Gastrocnemius medialis (tissue), 4 donors: Measurements from ENCODE around the gene EPO. TPM values are rescaled to one million over a fixed set of nuclear protein-coding genes. Genes with fewer than 3 reads are reported as not detected.

ENCODE experiments used
- ATAC-seq, 2 donors: fragments of 150-250 bp; one replicate each; pipeline ENCODE4 v1.9.1; 2016
- DNase-seq, 2 donors: peaks; one replicate each; pipeline ENCODE4 v3.0.0-alpha.2; 2019
- H3K27ac ChIP-seq, 4 donors: fragments of 200-600 bp; sonication (generic); 1 replicate in 1 of 4; 2 replicates in 3 of 4; pipeline ENCODE4 v1.5.1; 2016 to 2018; ENCODE audit warnings: mild to moderate bottlenecking in 2 of 4, moderate library complexity in 1 of 4
- H3K27me3 ChIP-seq, 3 donors: fragments of 200-600 bp; sonication (generic) in 2 of 3; 1 replicate in 1 of 3; 2 replicates in 2 of 3; pipeline versions ENCODE4 v1.5.1 to v1.6.0; 2016 to 2019; ENCODE audit warnings: mild to moderate bottlenecking in 1 of 3, moderate library complexity in 1 of 3
- H3K36me3 ChIP-seq, 2 donors: fragments of 200-600 bp; sonication (generic) in 1 of 2; one replicate each; pipeline ENCODE4 v1.5.1; 2017 to 2018
- H3K4me1 ChIP-seq, 2 donors: fragments of 200-600 bp; sonication (generic) in 1 of 2; one replicate each; pipeline ENCODE4 v1.5.1; 2016 to 2017; ENCODE audit warnings: mild to moderate bottlenecking in 2 of 2
- H3K4me3 ChIP-seq, 4 donors: fragments of 200-600 bp; sonication (generic) in 3 of 4; 1 replicate in 1 of 4; 2 replicates in 3 of 4; pipeline ENCODE4 v1.5.1; 2016 to 2019; ENCODE audit warnings: mild to moderate bottlenecking in 2 of 4
- H3K9me3 ChIP-seq, 3 donors: fragments of 200-600 bp; sonication (generic) in 2 of 3; 1 replicate in 1 of 3; 2 replicates in 2 of 3; pipeline ENCODE4 v1.5.1; 2016 to 2019
- POLR2A ChIP-seq, 2 donors: fragments of 450-650 bp; IDR thresholded peaks; one replicate each; pipeline ENCODE4 v1.6.1; 2017; ENCODE audit warnings: antibody characterized with exemption in 2 of 2, mild to moderate bottlenecking in 2 of 2, moderate library complexity in 2 of 2
- in situ Hi-C, 4 donors: fragments of 200-750 bp; cut with MboI; loops; one replicate each; pipeline versions ENCODE4 v1.15.0 to v1.8.0; 2017; ENCODE audit warnings: low sequenced_read_pairs in 4 of 4
- intact Hi-C: fragments of 100-400 bp; cut with DNase I; formaldehyde crosslinking; loops from one replicate; pipeline ENCODE4 v1.15.1; 2023; ENCODE audit warnings: low total_unique reads
- total RNA-seq, 4 donors: library from RNA; depleted of rRNA; stranded (reverse); fragments of >200 nt; gene quantifications; one replicate each; pipeline versions ENCODE4 v1.1.0 to v1.2.3, GENCODE V29; 2016
- TF ChIP-seq, protein P1 (sequence below), 5 experiments: fragments of 450-650 bp in 3 of 5; fragments of 200-600 bp in 2 of 5; sonication (generic) in 2 of 5; IDR thresholded peaks in 4 of 5; conservative IDR thresholded peaks in 1 of 5; 1 replicate in 4 of 5; 2 replicates in 1 of 5; pipeline ENCODE4 v1.5.1; 2016 to 2019; ENCODE audit warnings: antibody characterized with exemption in 5 of 5, mild to moderate bottlenecking in 3 of 5, moderate library complexity in 3 of 5

EPO gene
- total RNA-seq, 4 donors from 2014 or later = not detected

DNA sequence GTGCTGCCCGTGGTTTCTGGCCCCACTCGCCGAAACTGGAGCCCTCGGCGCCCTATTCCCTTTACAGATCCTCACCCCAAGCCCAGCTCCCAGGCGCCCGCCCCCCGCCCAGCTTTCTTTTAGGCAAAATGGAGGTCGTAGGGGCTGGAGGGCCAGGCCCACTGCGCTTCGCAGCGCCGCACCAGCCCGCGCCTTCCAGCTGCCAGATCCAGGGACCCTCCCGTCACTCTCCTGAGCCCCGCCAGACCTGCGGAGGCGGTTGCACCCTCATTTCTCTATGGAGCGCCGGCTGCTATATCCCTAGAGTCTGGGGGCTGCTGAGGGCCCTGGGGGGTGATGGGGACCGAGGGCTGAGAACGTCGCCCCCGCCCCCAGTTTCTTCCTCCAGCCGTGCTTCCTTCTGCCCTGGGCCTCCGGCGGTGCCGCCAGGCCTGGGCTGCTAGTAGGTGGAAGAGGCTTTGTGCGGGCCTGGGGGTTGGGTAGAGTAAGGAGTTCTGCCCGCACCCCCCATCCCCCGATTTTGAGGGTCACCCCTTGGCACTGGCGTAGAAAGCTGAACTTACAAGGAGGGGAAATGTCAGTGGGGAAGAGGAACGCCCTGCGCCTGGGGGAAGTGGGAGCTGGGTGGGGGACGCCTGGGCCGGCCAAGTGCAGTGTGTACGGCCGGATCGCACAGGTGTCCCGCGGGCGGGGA lies 45.7 kb upstream of the EPO start:
- ATAC-seq = peak; percentile 4 to 11

DNA sequence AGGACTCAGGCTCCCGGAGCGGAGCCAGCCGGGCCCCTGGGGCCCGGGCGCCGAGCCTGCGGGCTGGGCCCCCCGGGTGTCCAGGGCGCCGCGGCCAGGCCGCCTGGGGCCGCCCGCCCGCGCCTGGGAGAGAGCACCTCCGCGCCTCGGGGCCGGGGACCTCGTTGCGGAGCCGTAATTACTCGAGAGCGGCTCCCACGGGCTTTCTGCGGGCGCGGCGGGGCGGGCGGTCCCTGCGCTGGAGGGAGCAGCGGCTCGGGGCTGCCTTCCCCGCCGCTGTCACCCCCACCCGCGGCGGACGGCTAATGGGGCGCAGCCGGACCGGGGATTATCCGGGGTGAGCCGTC lies 45.2 kb upstream of the EPO start:
- in situ Hi-C loops = no loop called here
- H3K9me3 ChIP-seq = no peaks in the 10 kb centered on the region
- ATAC-seq (peak in 1 of 2 donors; percentile 3), DNase-seq (no peak)
- peak overlapping the region; percentile 96 to 100 (median 99) for H3K27ac ChIP-seq
- peaks cover 0 to 8% of the 10 kb centered on the region in 2 donors for H3K4me1 ChIP-seq
- intact Hi-C loops = loop anchor here (2.0 to 10.0 kb wide), 3 partner anchors 18 to 580 kb away; partner anchors contain the start of gene TSC22D4
- peak overlapping the region; percentile 95 to 100 (median 97) for H3K4me3 ChIP-seq
- H3K36me3 ChIP-seq = peaks cover 0 to 29% of the 10 kb centered on the region in 2 donors
- TF ChIP-seq POLR2A (IDR thresholded peaks at IDR 0.05) = no peak
- TF ChIP-seq, protein P1, sequence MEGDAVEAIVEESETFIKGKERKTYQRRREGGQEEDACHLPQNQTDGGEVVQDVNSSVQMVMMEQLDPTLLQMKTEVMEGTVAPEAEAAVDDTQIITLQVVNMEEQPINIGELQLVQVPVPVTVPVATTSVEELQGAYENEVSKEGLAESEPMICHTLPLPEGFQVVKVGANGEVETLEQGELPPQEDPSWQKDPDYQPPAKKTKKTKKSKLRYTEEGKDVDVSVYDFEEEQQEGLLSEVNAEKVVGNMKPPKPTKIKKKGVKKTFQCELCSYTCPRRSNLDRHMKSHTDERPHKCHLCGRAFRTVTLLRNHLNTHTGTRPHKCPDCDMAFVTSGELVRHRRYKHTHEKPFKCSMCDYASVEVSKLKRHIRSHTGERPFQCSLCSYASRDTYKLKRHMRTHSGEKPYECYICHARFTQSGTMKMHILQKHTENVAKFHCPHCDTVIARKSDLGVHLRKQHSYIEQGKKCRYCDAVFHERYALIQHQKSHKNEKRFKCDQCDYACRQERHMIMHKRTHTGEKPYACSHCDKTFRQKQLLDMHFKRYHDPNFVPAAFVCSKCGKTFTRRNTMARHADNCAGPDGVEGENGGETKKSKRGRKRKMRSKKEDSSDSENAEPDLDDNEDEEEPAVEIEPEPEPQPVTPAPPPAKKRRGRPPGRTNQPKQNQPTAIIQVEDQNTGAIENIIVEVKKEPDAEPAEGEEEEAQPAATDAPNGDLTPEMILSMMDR (IDR thresholded peaks at IDR 0.05 in 4 of 5, conservative IDR thresholded peaks at IDR 0.05 in 1 of 5) = no peak
- no peaks in the 10 kb centered on the region for H3K27me3 ChIP-seq

More for the DNA sequence above, 45.7 kb upstream of the EPO start:
- Histone ChIP-seq H3K4me1 (peaks cover 0 to 8% of the 10 kb centered on the region in 2 donors), H3K4me3 (peak overlapping the region; percentile 95 to 100 (median 97)), H3K36me3 (peaks cover 0 to 29% of the 10 kb centered on the region in 2 donors), H3K27me3 (no peaks in the 10 kb centered on the region), H3K9me3 (no peaks in the 10 kb centered on the region), H3K27ac (peak overlapping the region; percentile 96 to 100 (median 99))
- in situ Hi-C loops = no loop called here
- intact Hi-C loops = loop anchor here (2.0 to 10.0 kb wide), 3 partner anchors 18 to 580 kb away; partner anchors contain the start of gene TSC22D4
- DNase-seq = no peak
- TF ChIP-seq, protein P1 (IDR thresholded peaks at IDR 0.05 in 4 of 5, conservative IDR thresholded peaks at IDR 0.05 in 1 of 5) = no peak
- TF ChIP-seq POLR2A (IDR thresholded peaks at IDR 0.05) = no peak

DNA sequence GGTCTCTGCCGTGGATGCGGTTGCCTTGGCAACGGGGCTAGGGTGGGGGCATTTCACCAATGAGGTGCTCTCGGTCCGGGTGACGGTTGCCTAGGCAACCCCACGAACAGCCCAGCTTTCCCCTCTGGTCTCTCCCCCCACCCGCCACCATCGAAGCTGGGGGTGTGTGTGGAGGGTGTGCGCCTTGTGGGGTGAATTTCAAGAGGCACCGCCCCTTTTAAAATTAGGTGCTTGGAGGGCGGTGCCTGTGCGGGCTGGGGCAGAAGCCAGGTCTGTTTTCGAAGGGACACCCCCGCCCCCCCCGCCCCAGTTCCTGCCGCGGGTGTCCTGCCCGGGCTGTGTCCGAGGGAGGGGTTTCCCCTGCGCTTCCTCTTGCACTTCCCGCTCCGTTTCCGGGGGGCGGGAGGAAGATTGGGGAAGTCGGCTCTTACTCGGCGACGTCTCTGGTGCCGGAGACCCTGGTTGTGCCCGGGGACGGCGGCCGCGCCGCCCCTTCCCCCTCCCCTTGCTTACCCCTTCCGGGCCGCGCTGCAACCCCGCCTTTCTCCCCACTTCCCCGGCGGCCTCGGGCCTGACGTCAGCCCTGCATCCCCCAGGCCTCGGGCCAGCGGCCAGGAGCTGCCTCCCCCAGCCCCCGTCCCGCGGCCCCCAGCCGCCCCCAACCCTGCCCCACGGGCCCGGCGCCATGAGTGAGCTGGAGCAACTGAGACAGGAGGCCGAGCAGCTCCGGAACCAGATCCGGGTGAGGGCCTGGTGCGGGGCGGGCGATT lies 44.5 kb upstream of the EPO start:
- intact Hi-C loops (loop anchor here (2.0 to 10.0 kb wide), 3 partner anchors 17 to 579 kb away; partner anchors contain the start of gene TSC22D4), in situ Hi-C loops (no loop called here)
- peak; percentile 64 to 72 for TF ChIP-seq POLR2A (IDR thresholded peaks at IDR 0.05)
- TF ChIP-seq, protein P1 (IDR thresholded peaks at IDR 0.05 in 4 of 5, conservative IDR thresholded peaks at IDR 0.05 in 1 of 5) = no peak
- H3K27me3 ChIP-seq = no peaks in the 10 kb centered on the region
- H3K9me3 ChIP-seq = no peaks in the 10 kb centered on the region
- H3K27ac ChIP-seq = peak overlapping the region; percentile 96 to 100 (median 99)
- DNase-seq (peak; percentile 66 to 75), ATAC-seq (peak; percentile 4 to 22)
- peaks cover 0 to 29% of the 10 kb centered on the region in 2 donors for H3K36me3 ChIP-seq
- H3K4me3 ChIP-seq = peak overlapping the region; percentile 95 to 100 (median 97)
- H3K4me1 ChIP-seq = peaks cover 0 to 8% of the 10 kb centered on the region in 2 donors

DNA sequence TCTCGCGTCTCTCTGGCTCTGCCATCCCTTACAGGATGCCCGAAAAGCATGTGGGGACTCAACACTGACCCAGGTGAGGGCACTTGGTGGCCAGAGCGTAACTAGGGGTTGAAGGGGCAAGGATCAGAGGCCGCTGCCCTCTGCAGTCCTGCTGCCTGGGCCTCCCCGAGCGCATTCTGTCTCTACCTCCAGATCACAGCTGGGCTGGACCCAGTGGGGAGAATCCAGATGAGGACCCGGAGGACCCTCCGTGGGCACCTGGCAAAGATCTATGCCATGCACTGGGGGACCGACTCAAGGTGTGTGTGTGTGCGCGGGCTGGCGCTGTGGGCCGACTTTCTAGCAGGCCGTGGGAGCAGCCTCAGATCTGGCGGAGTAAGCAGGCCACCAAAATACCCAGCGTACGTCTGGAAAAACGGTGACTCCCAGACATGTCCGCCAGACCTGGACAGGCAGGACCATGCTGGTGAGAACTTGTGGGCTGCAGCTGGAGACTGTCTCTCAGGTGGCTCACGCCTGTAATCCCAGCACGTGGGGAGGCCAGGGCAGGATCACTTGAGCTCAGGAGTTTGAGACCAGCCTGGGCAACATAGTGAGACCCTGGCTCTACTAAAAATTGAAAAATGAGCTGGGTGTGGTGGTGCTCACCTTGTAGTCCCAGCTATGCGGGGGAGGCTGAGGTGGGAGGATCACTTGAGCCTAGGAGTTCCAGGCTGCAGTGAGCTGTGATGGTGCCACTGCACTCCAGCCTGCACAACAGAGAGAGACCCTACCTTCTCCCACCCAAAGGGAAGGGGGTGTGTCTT lies 43.6 kb upstream of the EPO start:
- Histone ChIP-seq H3K9me3 (no peaks in the 10 kb centered on the region), H3K27ac (peak overlapping the region; percentile 96 to 100 (median 99)), H3K4me3 (peak overlapping the region; percentile 95 to 100 (median 97)), H3K27me3 (no peaks in the 10 kb centered on the region), H3K4me1 (peaks cover 0 to 8% of the 10 kb centered on the region in 2 donors), H3K36me3 (peaks cover 0 to 35% of the 10 kb centered on the region in 2 donors)
- in situ Hi-C loops = no loop called here
- intact Hi-C loops = loop anchor here (10.0 kb wide), 2 partner anchors 202 to 578 kb away; partner anchors contain the start of gene TSC22D4
- TF ChIP-seq, protein P1 (IDR thresholded peaks at IDR 0.05 in 4 of 5, conservative IDR thresholded peaks at IDR 0.05 in 1 of 5) = no peak
- no peak for TF ChIP-seq POLR2A (IDR thresholded peaks at IDR 0.05)
- DNase-seq = no peak
- ATAC-seq = no peak
